Activated T-cell treated with anti-CD3 and anti-CD28 coated beads, Interleukin-2, amount 50 U/mL, for 72 hours (primary cell): ENCODE data around the gene PREX1. TPM values are rescaled to one million over a fixed set of nuclear protein-coding genes. Genes with fewer than 3 reads are reported as not detected.

Source experiments
- ATAC-seq, 2 donors: fragments of 150-1000 bp; cut with Tn5 transposase; replicated peaks in 1 of 2; 2 replicates each; pipeline ENCODE4 v1.10.0; 2021; ENCODE audit warnings: moderate library complexity in 2 of 2, mild to moderate bottlenecking in 1 of 2
- DNase-seq, 2 donors: peaks; one replicate each; pipeline ENCODE4 v3.0.0; 2021 to 2022; ENCODE audit warnings: mixed read lengths in 1 of 2
- H3K27ac Mint-ChIP-seq: one replicate; pipeline ENCODE4 v1.8.0; 2022; ENCODE audit warnings: mild to moderate bottlenecking, moderate library complexity, mixed read lengths
- H3K27me3 Mint-ChIP-seq: one replicate; pipeline ENCODE4 v1.8.0; 2022; ENCODE audit warnings: low read depth, mixed read lengths
- H3K36me3 Mint-ChIP-seq, 2 donors: one replicate each; pipeline ENCODE4 v1.8.0; 2022; ENCODE audit warnings: mixed read lengths in 2 of 2, mild to moderate bottlenecking in 1 of 2; ENCODE audit not compliant: insufficient read depth in 2 of 2
- H3K4me1 Mint-ChIP-seq: one replicate; pipeline ENCODE4 v1.8.0; 2022; ENCODE audit warnings: low read depth, mixed read lengths
- H3K4me3 Mint-ChIP-seq, 2 donors: one replicate each; pipeline ENCODE4 v1.8.0; 2022; ENCODE audit warnings: mild to moderate bottlenecking in 2 of 2, mixed read lengths in 2 of 2, moderate library complexity in 2 of 2
- H3K9me3 Mint-ChIP-seq, 2 donors: one replicate each; pipeline ENCODE4 v1.8.0; 2022; ENCODE audit warnings: mixed read lengths in 2 of 2
- total RNA-seq, 2 donors: library from RNA; stranded (reverse); gene quantifications; one replicate each; pipeline ENCODE4 v1.2.3, GENCODE V29; 2022

Gene PREX1
- total RNA-seq, 2 donors from 2014 or later = 85.6 to 112 TPM

DNA sequence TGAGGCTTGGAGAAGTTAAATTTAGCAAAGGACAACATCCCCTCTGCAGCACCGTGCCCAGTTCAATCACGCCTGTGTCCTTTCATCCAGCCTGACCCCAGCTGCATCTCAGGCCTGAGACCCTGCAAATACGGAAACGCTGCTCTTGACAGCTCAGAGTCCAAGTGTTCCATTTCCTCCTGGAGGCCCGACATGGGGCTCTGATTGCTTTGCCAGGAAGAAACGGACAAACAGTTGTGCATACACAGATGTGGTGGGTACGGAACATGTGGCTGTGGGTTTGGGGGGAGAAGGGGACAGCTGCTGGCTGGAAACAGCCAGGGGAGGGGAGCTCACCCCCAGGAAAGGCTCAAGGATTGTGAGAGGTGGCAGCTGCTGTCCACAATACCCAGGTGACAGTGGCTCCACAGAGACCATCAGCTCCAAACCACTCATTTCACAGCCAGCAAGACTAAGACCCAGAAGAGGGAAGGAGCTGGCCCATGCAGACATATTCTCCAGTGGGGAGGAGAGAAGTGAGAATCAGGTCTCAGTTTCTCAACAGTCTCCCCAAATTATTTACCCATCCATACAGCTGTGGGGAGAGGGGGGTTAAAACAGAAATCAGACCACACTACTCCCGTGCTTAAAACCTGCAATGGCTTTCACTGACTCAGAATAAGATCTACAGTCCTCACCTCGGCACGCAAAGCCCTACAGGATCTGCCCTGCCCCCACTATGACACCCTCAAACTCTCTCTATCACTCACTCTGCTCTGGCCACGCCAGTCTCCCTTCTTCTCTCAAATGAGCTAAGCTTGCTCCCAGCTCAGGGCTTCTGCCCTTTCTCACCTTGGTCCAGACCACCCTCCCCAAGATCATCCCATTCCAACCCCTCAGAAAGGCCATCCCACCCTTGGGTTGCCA is 89.1 kb downstream of the PREX1 start:
- peak; percentile 86 to 90 for DNase-seq
- Mint-ChIP-seq H3K9me3 (no peaks in the 10 kb centered on the region), H3K27ac (peak overlapping the region; percentile 93), H3K27me3 (no peaks in the 10 kb centered on the region), H3K4me3 (peak overlapping the region; percentile 72 to 75), H3K36me3 (peaks cover 7 to 27% of the 10 kb centered on the region in 2 donors), H3K4me1 (peaks cover 78% of the 10 kb centered on the region)
- ATAC-seq = peak; percentile 90 to 92

- no peaks in the 10 kb centered on the region for H3K27me3 Mint-ChIP-seq
- DNase-seq (no peak), ATAC-seq (no peak)
- no peaks in the 10 kb centered on the region for H3K9me3 Mint-ChIP-seq
- peaks cover 76% of the 10 kb centered on the region for H3K4me1 Mint-ChIP-seq
- peaks cover 4 to 28% of the 10 kb centered on the region in 2 donors for H3K36me3 Mint-ChIP-seq
- peak overlapping the region; percentile 22 for H3K27ac Mint-ChIP-seq
- H3K4me3 Mint-ChIP-seq = peak overlapping the region; percentile 72 to 75
These were observed 89.8 kb downstream of the PREX1 start for GRCh38 chr20:48738094-48738398.

GRCh38 chr20:48737434-48738093 is 90.2 kb downstream of the PREX1 start:
- H3K36me3 Mint-ChIP-seq = peaks cover 4 to 28% of the 10 kb centered on the region in 2 donors
- no peaks in the 10 kb centered on the region for H3K9me3 Mint-ChIP-seq
- H3K27ac Mint-ChIP-seq = peak overlapping the region; percentile 22
- peak overlapping the region; percentile 72 to 75 for H3K4me3 Mint-ChIP-seq
- no peak for ATAC-seq
- no peaks in the 10 kb centered on the region for H3K27me3 Mint-ChIP-seq
- peaks cover 76% of the 10 kb centered on the region for H3K4me1 Mint-ChIP-seq
- DNase-seq = no peak

GRCh38 chr20:48736636-48737035 is 91.2 kb downstream of the PREX1 start:
- H3K36me3 Mint-ChIP-seq = peaks cover 4 to 26% of the 10 kb centered on the region in 2 donors
- H3K27me3 Mint-ChIP-seq = no peaks in the 10 kb centered on the region
- no peaks in the 10 kb centered on the region for H3K9me3 Mint-ChIP-seq
- DNase-seq = no peak
- H3K4me1 Mint-ChIP-seq = peaks cover 79% of the 10 kb centered on the region
- H3K27ac Mint-ChIP-seq = peak overlapping the region; percentile 16
- peak overlapping the region; percentile 25 to 29 for H3K4me3 Mint-ChIP-seq
- no peak for ATAC-seq

DNA sequence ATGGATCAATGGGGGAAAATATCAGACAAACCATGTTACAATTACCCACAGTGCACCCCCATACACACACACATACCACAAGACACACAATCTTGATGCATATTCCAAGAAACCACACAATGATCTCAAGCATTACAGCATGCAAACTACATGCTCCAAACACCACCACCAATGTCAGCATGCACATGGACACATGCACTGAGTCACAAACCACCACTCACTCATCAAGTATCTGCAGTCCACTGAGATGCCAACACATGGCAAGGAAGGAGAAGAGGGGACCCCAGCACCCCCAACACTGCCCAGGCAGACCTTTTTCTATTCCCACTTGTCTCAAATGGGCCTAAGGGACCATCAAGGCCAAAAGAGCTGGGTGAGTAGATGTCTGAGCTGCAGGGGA is 91.6 kb downstream of the PREX1 start:
- H3K27me3 Mint-ChIP-seq = no peaks in the 10 kb centered on the region
- H3K4me1 Mint-ChIP-seq = peaks cover 79% of the 10 kb centered on the region

GRCh38 chr20:48735112-48735511 is 92.7 kb downstream of the PREX1 start:
- DNase-seq (no peak), ATAC-seq (no peak)
- H3K4me3 Mint-ChIP-seq = no peak overlapping the region
- H3K27ac Mint-ChIP-seq = no peak overlapping the region
- no peaks in the 10 kb centered on the region for H3K9me3 Mint-ChIP-seq
- H3K4me1 Mint-ChIP-seq = peaks cover 79% of the 10 kb centered on the region
- H3K27me3 Mint-ChIP-seq = no peaks in the 10 kb centered on the region
- H3K36me3 Mint-ChIP-seq = peaks cover 8 to 29% of the 10 kb centered on the region in 2 donors

More for the DNA sequence above, 91.6 kb downstream of the PREX1 start:
- peak overlapping the region; percentile 16 for H3K27ac Mint-ChIP-seq
- DNase-seq (no peak), ATAC-seq (no peak)
- peak overlapping the region; percentile 25 to 29 for H3K4me3 Mint-ChIP-seq
- H3K9me3 Mint-ChIP-seq = no peaks in the 10 kb centered on the region
- H3K36me3 Mint-ChIP-seq = peaks cover 4 to 26% of the 10 kb centered on the region in 2 donors

GRCh38 chr20:48734104-48734749 is 93.6 kb downstream of the PREX1 start:
- no peak for ATAC-seq
- Mint-ChIP-seq H3K9me3 (no peaks in the 10 kb centered on the region), H3K27ac (no peak overlapping the region), H3K4me1 (peaks cover 79% of the 10 kb centered on the region), H3K4me3 (no peak overlapping the region), H3K27me3 (no peaks in the 10 kb centered on the region), H3K36me3 (peaks cover 8 to 29% of the 10 kb centered on the region in 2 donors)
- no peak for DNase-seq

- Mint-ChIP-seq H3K4me3 (no peak overlapping the region), H3K4me1 (peaks cover 74% of the 10 kb centered on the region), H3K9me3 (no peaks in the 10 kb centered on the region), H3K27ac (no peak overlapping the region), H3K27me3 (no peaks in the 10 kb centered on the region), H3K36me3 (peaks cover 8 to 28% of the 10 kb centered on the region in 2 donors)
- DNase-seq (no peak), ATAC-seq (no peak)
These were observed 94.5 kb downstream of the PREX1 start for GRCh38 chr20:48733296-48733790.

DNA sequence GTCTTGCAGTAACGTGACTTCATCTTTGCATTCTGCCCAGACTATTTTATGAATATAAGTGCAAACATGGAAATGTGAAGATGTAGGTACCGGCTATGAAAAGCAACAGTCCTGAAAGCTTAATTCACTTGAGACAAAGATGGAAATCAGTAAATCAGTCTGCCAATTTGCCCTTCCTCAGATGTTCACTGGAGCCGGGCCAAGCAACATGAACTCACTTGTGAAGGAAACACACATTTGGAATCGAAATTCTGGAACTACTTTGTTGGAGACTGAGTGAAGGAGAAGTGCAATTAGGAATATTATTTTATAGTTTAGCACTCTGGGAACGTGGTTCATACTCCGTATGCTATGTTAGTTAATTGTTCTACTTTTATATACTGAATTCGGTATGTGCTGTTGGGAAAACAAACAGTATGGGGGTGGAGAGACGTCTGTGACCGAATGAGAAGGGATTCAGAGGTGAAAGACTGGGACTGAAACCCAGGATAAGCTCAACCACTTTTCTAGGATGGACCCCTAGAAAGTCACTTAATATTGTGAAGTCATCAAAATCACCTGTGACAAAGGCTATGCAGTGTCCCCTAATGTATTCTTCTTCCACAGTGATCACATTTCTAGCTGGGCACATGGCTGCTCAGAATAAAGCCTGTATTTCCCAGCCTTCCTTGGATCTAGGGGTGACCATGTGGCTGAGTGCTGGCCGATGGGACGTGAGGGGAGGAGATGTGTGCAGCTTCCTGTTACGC is 95.5 kb downstream of the PREX1 start:
- peaks cover 10 to 26% of the 10 kb centered on the region in 2 donors for H3K36me3 Mint-ChIP-seq
- DNase-seq (no peak), ATAC-seq (no peak)
- no peak overlapping the region for H3K27ac Mint-ChIP-seq
- H3K4me1 Mint-ChIP-seq = peaks cover 63% of the 10 kb centered on the region
- H3K4me3 Mint-ChIP-seq = no peak overlapping the region
- H3K9me3 Mint-ChIP-seq = no peaks in the 10 kb centered on the region
- no peaks in the 10 kb centered on the region for H3K27me3 Mint-ChIP-seq

GRCh38 chr20:48731536-48731935 is 96.3 kb downstream of the PREX1 start:
- no peak overlapping the region for H3K4me3 Mint-ChIP-seq
- ATAC-seq = no peak
- no peaks in the 10 kb centered on the region for H3K27me3 Mint-ChIP-seq
- H3K27ac Mint-ChIP-seq = no peak overlapping the region
- peaks cover 56% of the 10 kb centered on the region for H3K4me1 Mint-ChIP-seq
- no peaks in the 10 kb centered on the region for H3K9me3 Mint-ChIP-seq
- peaks cover 12 to 25% of the 10 kb centered on the region in 2 donors for H3K36me3 Mint-ChIP-seq
- DNase-seq = no peak

DNA sequence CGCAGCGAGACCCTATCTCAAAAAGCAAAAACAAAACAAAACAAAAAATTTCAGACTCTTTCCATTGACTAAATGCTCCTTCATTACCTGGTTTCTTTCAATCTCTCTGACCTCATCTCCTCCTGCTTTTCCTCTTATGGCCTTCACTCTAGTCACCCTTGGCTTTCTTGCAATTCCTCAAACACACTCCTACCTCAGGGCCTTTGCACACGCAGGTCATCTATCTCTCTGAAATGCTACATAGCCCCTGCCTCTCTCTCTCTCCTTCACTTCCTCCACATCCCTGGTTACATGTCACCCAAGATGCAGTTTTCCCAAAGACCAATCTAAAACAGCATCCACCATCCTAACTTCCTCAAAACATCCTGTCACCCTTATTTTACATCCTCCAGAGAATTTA is 96.8 kb downstream of the PREX1 start:
- Mint-ChIP-seq H3K36me3 (peaks cover 9 to 22% of the 10 kb centered on the region in 2 donors), H3K4me1 (peaks cover 50% of the 10 kb centered on the region), H3K4me3 (no peak overlapping the region)

GRCh38 chr20:48729538-48729937 is 98.3 kb downstream of the PREX1 start:
- Mint-ChIP-seq H3K27me3 (no peaks in the 10 kb centered on the region), H3K27ac (peak overlapping the region; percentile 58), H3K4me3 (no peak overlapping the region), H3K4me1 (peaks cover 39% of the 10 kb centered on the region), H3K9me3 (no peaks in the 10 kb centered on the region), H3K36me3 (peaks cover 12 to 22% of the 10 kb centered on the region in 2 donors)
- DNase-seq = no peak
- ATAC-seq = no peak

More for the DNA sequence above, 96.8 kb downstream of the PREX1 start:
- ATAC-seq (no peak), DNase-seq (no peak)
- H3K27me3 Mint-ChIP-seq = no peaks in the 10 kb centered on the region
- H3K9me3 Mint-ChIP-seq = no peaks in the 10 kb centered on the region
- peak overlapping the region; percentile 14 for H3K27ac Mint-ChIP-seq
